ENCODE results near the gene GADL1. TPM values are rescaled to one million over a fixed set of nuclear protein-coding genes. Genes with fewer than 3 reads are reported as not detected.

GADL1 gene
- total RNA-seq, 4 donors from 2014 or later = not detected

DNA sequence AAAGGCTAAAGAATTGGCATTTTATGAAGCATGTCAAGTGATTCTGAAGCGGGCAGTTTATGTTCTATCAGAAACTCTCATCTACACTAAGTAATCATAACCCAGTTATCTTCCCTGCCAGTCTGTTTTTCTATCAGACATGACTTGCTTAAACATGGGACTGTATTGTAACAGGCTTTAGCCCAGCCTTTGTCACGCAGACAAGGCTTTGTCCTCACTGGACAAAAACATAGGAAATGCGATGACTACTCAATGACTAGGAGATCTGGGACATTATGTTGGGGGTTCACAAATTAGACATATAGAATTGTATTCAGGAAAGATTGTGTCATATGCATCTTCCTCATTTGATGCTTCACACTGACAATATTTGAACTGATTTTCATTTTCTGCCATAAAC, 115.5 kb downstream of the GADL1 start:
- DNase-seq (ENCODE audit: low spot score in 2 of 2) = no peak
- no peaks in the 10 kb centered on the region for H3K9me3 ChIP-seq
- no peaks in the 10 kb centered on the region for H3K4me1 ChIP-seq
- H3K4me3 ChIP-seq = no peak overlapping the region
- TF ChIP-seq, protein P1, sequence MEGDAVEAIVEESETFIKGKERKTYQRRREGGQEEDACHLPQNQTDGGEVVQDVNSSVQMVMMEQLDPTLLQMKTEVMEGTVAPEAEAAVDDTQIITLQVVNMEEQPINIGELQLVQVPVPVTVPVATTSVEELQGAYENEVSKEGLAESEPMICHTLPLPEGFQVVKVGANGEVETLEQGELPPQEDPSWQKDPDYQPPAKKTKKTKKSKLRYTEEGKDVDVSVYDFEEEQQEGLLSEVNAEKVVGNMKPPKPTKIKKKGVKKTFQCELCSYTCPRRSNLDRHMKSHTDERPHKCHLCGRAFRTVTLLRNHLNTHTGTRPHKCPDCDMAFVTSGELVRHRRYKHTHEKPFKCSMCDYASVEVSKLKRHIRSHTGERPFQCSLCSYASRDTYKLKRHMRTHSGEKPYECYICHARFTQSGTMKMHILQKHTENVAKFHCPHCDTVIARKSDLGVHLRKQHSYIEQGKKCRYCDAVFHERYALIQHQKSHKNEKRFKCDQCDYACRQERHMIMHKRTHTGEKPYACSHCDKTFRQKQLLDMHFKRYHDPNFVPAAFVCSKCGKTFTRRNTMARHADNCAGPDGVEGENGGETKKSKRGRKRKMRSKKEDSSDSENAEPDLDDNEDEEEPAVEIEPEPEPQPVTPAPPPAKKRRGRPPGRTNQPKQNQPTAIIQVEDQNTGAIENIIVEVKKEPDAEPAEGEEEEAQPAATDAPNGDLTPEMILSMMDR (IDR thresholded peaks at IDR 0.05) = no peak
- TF ChIP-seq EP300 (IDR thresholded peaks at IDR 0.05) = no peak
- no peak for TF ChIP-seq POLR2A (IDR thresholded peaks at IDR 0.05)
- H3K27me3 ChIP-seq = no peaks in the 10 kb centered on the region
- H3K36me3 ChIP-seq = no peaks in the 10 kb centered on the region
- H3K27ac ChIP-seq = no peak overlapping the region
- WGBS, 2 donors = 88% methylated on average over 3 of the region's 3 CpGs

- H3K36me3 ChIP-seq = no peaks in the 10 kb centered on the region
- H3K4me3 ChIP-seq = no peak overlapping the region
- H3K27me3 ChIP-seq = no peaks in the 10 kb centered on the region
- TF ChIP-seq, protein P1 (IDR thresholded peaks at IDR 0.05) = no peak
- no peak for TF ChIP-seq EP300 (IDR thresholded peaks at IDR 0.05)
- no peak for TF ChIP-seq POLR2A (IDR thresholded peaks at IDR 0.05)
- no peaks in the 10 kb centered on the region for H3K9me3 ChIP-seq
- H3K27ac ChIP-seq = no peak overlapping the region
- WGBS, 2 donors = 71 to 79% methylated on average over 5 of the region's 5 CpGs
- H3K4me1 ChIP-seq = no peaks in the 10 kb centered on the region
- DNase-seq (ENCODE audit: low spot score in 2 of 2) = no peak
Observed at GRCh38 chr3:30777426-30778113, 116.9 kb downstream of the GADL1 start.

DNA sequence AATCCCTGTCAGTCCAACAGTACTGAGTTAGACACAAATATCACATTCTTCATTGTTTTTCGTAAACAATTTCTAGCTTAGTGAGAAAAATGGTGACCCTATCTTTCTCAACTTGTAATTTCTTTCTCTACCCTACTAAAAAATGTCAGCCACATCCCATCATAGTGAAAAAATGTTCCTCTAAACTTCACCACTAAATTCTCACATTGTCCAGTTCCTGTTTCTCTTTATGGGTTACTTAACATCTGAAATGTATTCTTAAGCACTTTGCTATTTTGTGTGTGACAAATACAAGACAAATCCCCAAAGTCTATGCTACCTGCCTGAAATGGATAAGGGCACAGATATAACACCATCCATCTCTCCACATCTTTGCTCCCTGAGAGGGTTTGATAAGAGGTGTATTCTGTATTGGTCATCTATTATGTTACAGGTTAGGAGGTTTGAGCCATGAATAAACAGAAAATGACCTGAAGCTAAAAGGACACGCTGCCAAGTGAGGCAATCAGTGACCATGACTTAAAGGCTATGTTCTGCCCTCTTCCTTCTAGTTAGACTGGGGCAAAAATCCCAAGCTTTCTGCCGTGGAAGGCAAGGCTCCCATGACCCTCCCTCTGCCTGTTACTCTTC, 118.2 kb downstream of the GADL1 start:
- Histone ChIP-seq H3K4me1 (no peaks in the 10 kb centered on the region), H3K27ac (no peak overlapping the region), H3K9me3 (no peaks in the 10 kb centered on the region), H3K36me3 (no peaks in the 10 kb centered on the region), H3K4me3 (no peak overlapping the region), H3K27me3 (no peaks in the 10 kb centered on the region)
- whole genome bisulfite sequencing, 2 donors = 67 to 69% methylated on average over 3 of the region's 3 CpGs
- DNase-seq (ENCODE audit: low spot score in 2 of 2) = no peak
- TF ChIP-seq, protein P1 (IDR thresholded peaks at IDR 0.05) = no peak
- TF ChIP-seq EP300 (IDR thresholded peaks at IDR 0.05) (no peak), POLR2A (IDR thresholded peaks at IDR 0.05) (no peak)

GRCh38 chr3:30775040-30775439, 119.4 kb downstream of the GADL1 start:
- 91 to 93% methylated on average over 10 of the region's 10 CpGs for WGBS, 2 donors
- DNase-seq (ENCODE audit: low spot score in 2 of 2) = no peak
- Histone ChIP-seq H3K36me3 (no peaks in the 10 kb centered on the region), H3K4me1 (peaks cover 0 to 10% (median 1%) of the 10 kb centered on the region in 4 donors), H3K9me3 (no peaks in the 10 kb centered on the region), H3K27me3 (no peaks in the 10 kb centered on the region), H3K4me3 (no peak overlapping the region), H3K27ac (no peak overlapping the region)
- TF ChIP-seq POLR2A (IDR thresholded peaks at IDR 0.05) (no peak), EP300 (IDR thresholded peaks at IDR 0.05) (no peak)

DNA sequence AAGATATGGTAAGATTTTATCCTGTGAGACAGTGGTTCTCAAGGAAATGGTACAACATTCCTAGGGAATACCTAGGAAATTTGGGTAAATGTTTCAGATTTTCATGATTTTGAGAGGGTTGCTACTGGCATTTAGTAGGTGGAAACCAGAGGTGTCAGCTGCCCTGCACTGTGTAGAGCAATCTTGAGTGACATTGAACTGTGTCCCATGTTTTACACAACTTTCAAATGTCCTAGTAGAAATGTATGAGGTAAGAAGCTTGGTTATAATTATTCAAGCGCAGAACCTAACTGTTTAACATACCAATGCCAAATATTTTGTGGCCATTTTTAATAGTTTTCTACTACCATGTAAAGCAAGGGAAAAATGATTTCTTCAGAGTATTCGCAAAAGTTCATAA, 120.4 kb downstream of the GADL1 start:
- no peak for DNase-seq (ENCODE audit: low spot score in 2 of 2)
- TF ChIP-seq, protein P1 (IDR thresholded peaks at IDR 0.05) = no peak
- TF ChIP-seq EP300 (IDR thresholded peaks at IDR 0.05) (no peak), POLR2A (IDR thresholded peaks at IDR 0.05) (no peak)
- Histone ChIP-seq H3K9me3 (no peaks in the 10 kb centered on the region), H3K4me1 (peaks cover 0 to 15% (median 2%) of the 10 kb centered on the region in 4 donors), H3K27ac (no peak overlapping the region), H3K36me3 (no peaks in the 10 kb centered on the region), H3K4me3 (no peak overlapping the region), H3K27me3 (no peaks in the 10 kb centered on the region)
- WGBS, 2 donors = 92 to 98% methylated on average over 2 of the region's 2 CpGs

Measured in tibial nerve (tissue), 4 donors.